GM12878 (cell line): ENCODE measurements around the gene POLD1. TPM values are rescaled to one million over a fixed set of nuclear protein-coding genes. Genes with fewer than 3 reads are reported as not detected.

Source experiments
- ATF7 ChIP-seq: fragments of 450-650 bp; IDR thresholded peaks from 2 replicates; pipeline ENCODE4 v1.6.1; 2016; ENCODE audit warnings: low read depth, mild to moderate bottlenecking
- BACH1 ChIP-seq: fragments of 450-650 bp; IDR thresholded peaks from 2 replicates; pipeline ENCODE4 v1.6.1; 2017; ENCODE audit warnings: mild to moderate bottlenecking, borderline replicate concordance
- BMI1 ChIP-seq: fragments of 450-650 bp; IDR thresholded peaks from 2 replicates; pipeline ENCODE4 v1.6.1; 2016; ENCODE audit warnings: mild to moderate bottlenecking, moderate library complexity, borderline replicate concordance
- CBX3 ChIP-seq: fragments of 200-600 bp; sonication (generic); IDR thresholded peaks from 2 replicates; pipeline ENCODE4 v1.6.1; 2016; ENCODE audit warnings: low read depth, borderline replicate concordance
- E2F4 ChIP-seq: IDR thresholded peaks from 2 replicates; pipeline ENCODE4 v1.6.1; 2012; ENCODE audit warnings: low read depth, low read length, improper control_type of control experiment
- EED ChIP-seq: sonication (generic); IDR thresholded peaks from 2 replicates; pipeline ENCODE4 v1.6.1; 2016; ENCODE audit warnings: antibody characterized with exemption, low read depth
- HDAC2 ChIP-seq: fragments of 200-600 bp; sonication (generic); IDR thresholded peaks from 2 replicates; pipeline ENCODE4 v1.6.1; 2017
- MEF2A ChIP-seq: IDR thresholded peaks from 2 replicates; pipeline ENCODE4 v1.6.1; 2011; ENCODE audit warnings: low read depth, mild to moderate bottlenecking, low read length, moderate library complexity; ENCODE audit not compliant: insufficient read depth
- MXI1 ChIP-seq: fragments of 150-350 bp; IDR thresholded peaks from 2 replicates; pipeline ENCODE4 v1.6.1; 2011; ENCODE audit warnings: low read depth, mild to moderate bottlenecking, inconsistent platforms, low read length, improper control_type of control experiment
- NFIC ChIP-seq: IDR thresholded peaks from 2 replicates; pipeline ENCODE4 v1.6.1; 2012; ENCODE audit warnings: low read depth, mild to moderate bottlenecking, inconsistent platforms, low read length, moderate library complexity
- POU2F2 ChIP-seq: IDR thresholded peaks from 3 replicates; pipeline ENCODE4 v1.6.1; 2011; ENCODE audit warnings: low read depth, mild to moderate bottlenecking, low read length, borderline replicate concordance
- RAD51 ChIP-seq: fragments of 450-650 bp; IDR thresholded peaks from 2 replicates; pipeline ENCODE4 v1.6.1; 2016; ENCODE audit warnings: moderate library complexity, mild to moderate bottlenecking, inconsistent platforms
- RB1 ChIP-seq: fragments of 450-650 bp; formaldehyde crosslinking; IDR thresholded peaks from 2 replicates; pipeline ENCODE4 v1.6.1; 2017; ENCODE audit warnings: mild to moderate bottlenecking, borderline replicate concordance
- RCOR1 ChIP-seq: conservative IDR thresholded peaks from 2 replicates; pipeline ENCODE4 v1.6.1; 2012; ENCODE audit warnings: low read depth, low read length, improper control_type of control experiment
- SKIL ChIP-seq: fragments of 450-650 bp; IDR thresholded peaks from 2 replicates; pipeline ENCODE4 v1.6.1; 2017; ENCODE audit warnings: mild to moderate bottlenecking, low read depth, inconsistent platforms; ENCODE audit not compliant: poor library complexity, severe bottlenecking
- STAT3 ChIP-seq: IDR thresholded peaks from 2 replicates; pipeline ENCODE4 v1.6.1; 2011; ENCODE audit warnings: low read depth, low read length, improper control_type of control experiment
- TCF3 ChIP-seq: IDR thresholded peaks from 2 replicates; pipeline ENCODE4 v1.6.1; 2012; ENCODE audit warnings: low read depth, mild to moderate bottlenecking, low read length, borderline replicate concordance; ENCODE audit not compliant: insufficient read depth
- YY1 ChIP-seq: IDR thresholded peaks from 2 replicates; pipeline ENCODE4 v1.6.1; 2011; ENCODE audit warnings: low read depth, mild to moderate bottlenecking, low read length
- polyA plus RNA-seq, 11 experiments: library from polyadenylated mRNA; depleted of rRNA in 4 of 11; unstranded in 6 of 11; stranded (reverse) in 5 of 11; fragments of >200 nt; fragmentation: Nextera tagmentation in 4 of 11; fragmentation: Illumina TruSeq in 1 of 11; extraction: Ambion mirVana in 4 of 11; extraction: Trizol in 1 of 11; gene quantifications; 1 replicate in 1 of 11; 2 replicates in 10 of 11; pipeline versions ENCODE4 v1.2.1 to v1.2.3, GENCODE V29; 2011 to 2016; ENCODE audit warnings: inconsistent platforms in 2 of 11, missing spikeins in 2 of 11, low read depth in 1 of 11
- total RNA-seq, 4 experiments: library from RNA; depleted of rRNA in 3 of 4; stranded (reverse); fragments of >200 nt in 3 of 4; fragmentation: Illumina TruSeq in 1 of 4; extraction: Trizol in 1 of 4; gene quantifications; 2 replicates each; pipeline versions ENCODE4 v1.2.1 to v1.2.3, GENCODE V29; 2013 to 2021
- TF ChIP-seq, protein P1 (sequence below): fragments of 450-650 bp; IDR thresholded peaks from 2 replicates; pipeline ENCODE4 v1.6.1; 2017; ENCODE audit warnings: mild to moderate bottlenecking
- TF ChIP-seq, protein P2 (sequence below): fragments of 450-650 bp; IDR thresholded peaks from 2 replicates; pipeline ENCODE4 v1.6.1; 2016; ENCODE audit warnings: mild to moderate bottlenecking

Gene POLD1
- total and polyA plus RNA-seq, 10 of the 15 experiments (the other 5 are each of a cell fraction or from before 2014, with no cell fraction given): 0.76 to 165 (median 63.4) TPM

GRCh38 chr19:50357178-50358100, 26.7 kb upstream of the POLD1 start (continued):
- TF ChIP-seq, protein P1, sequence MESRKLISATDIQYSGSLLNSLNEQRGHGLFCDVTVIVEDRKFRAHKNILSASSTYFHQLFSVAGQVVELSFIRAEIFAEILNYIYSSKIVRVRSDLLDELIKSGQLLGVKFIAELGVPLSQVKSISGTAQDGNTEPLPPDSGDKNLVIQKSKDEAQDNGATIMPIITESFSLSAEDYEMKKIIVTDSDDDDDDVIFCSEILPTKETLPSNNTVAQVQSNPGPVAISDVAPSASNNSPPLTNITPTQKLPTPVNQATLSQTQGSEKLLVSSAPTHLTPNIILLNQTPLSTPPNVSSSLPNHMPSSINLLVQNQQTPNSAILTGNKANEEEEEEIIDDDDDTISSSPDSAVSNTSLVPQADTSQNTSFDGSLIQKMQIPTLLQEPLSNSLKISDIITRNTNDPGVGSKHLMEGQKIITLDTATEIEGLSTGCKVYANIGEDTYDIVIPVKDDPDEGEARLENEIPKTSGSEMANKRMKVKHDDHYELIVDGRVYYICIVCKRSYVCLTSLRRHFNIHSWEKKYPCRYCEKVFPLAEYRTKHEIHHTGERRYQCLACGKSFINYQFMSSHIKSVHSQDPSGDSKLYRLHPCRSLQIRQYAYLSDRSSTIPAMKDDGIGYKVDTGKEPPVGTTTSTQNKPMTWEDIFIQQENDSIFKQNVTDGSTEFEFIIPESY: no peak
- peak; percentile 75 for TF ChIP-seq E2F4
- peak; percentile 63; the same call in 1 of the 2 replicates for TF ChIP-seq TCF3
- peak; percentile 38; the same call in 1 of the 2 replicates for TF ChIP-seq MXI1
- TF ChIP-seq BACH1: peak; percentile 97
- TF ChIP-seq RCOR1: no peak
- no peak for TF ChIP-seq RAD51
- TF ChIP-seq STAT3: no peak
- TF ChIP-seq, protein P2, sequence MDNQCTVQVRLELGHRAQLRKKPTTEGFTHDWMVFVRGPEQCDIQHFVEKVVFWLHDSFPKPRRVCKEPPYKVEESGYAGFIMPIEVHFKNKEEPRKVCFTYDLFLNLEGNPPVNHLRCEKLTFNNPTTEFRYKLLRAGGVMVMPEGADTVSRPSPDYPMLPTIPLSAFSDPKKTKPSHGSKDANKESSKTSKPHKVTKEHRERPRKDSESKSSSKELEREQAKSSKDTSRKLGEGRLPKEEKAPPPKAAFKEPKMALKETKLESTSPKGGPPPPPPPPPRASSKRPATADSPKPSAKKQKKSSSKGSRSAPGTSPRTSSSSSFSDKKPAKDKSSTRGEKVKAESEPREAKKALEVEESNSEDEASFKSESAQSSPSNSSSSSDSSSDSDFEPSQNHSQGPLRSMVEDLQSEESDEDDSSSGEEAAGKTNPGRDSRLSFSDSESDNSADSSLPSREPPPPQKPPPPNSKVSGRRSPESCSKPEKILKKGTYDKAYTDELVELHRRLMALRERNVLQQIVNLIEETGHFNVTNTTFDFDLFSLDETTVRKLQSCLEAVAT: peak; percentile 42; the same call in 1 of the 2 replicates
- TF ChIP-seq YY1: peak; percentile 62
- peak; percentile 86 for TF ChIP-seq EED
- TF ChIP-seq NFIC: no peak
- peak; percentile 99 for TF ChIP-seq ATF7
- TF ChIP-seq MEF2A: 0 out of 2 replicates have a peak, but pooled peaks have one; percentile 4
- peak; percentile 70 for TF ChIP-seq SKIL
- TF ChIP-seq CBX3: no peak
- no peak; the same call in 1 of the 2 replicates for TF ChIP-seq RB1
- TF ChIP-seq BMI1: no peak
- TF ChIP-seq POU2F2: 0 out of 3 replicates have a peak, but pooled peaks have one; percentile 35
- TF ChIP-seq HDAC2: no peak
